HCT116 (cell line): ENCODE results near the gene CACNA1A. TPM values are rescaled to one million over a fixed set of nuclear protein-coding genes. Genes with fewer than 3 reads are reported as not detected.

Source experiments
- ATAC-seq: fragments of 200-7000 bp; cut with Tn5 transposase; 2 replicates; pipeline ENCODE4 v1.9.1; 2020; ENCODE audit warnings: mild to moderate bottlenecking, moderate library complexity
- BruUV-seq: library from RNA; stranded (reverse); fragments of 400-500 nt; replicated peaks from 2 replicates; lab custom pipeline; 2021; lab: Mats Ljungman, UMichigan
- CTCF ChIA-PET: fragments of 300-600 bp; sonication (Branson Sonifier 250); formaldehyde crosslinking; loops from one replicate; lab custom pipeline; 2021; ENCODE audit warnings: antibody characterized with exemption; lab: Charles Lee
- POLR2A ChIA-PET: fragments of 300-600, 350-600 bp; sonication (Branson Sonifier 250); formaldehyde crosslinking; loops from one replicate; lab custom pipeline; 2021; ENCODE audit warnings: antibody characterized with exemption; lab: Charles Lee
- RAD21 ChIA-PET, 2 experiments: fragments of 300-600 bp; sonication (Branson Sonifier 250); formaldehyde crosslinking; loops; one replicate each; lab custom pipeline; 2023; ENCODE audit warnings: low total read pairs in 2 of 2; ENCODE audit not compliant: uncharacterized antibody in 2 of 2, unreplicated experiment in 2 of 2, low non-redundant PET in 1 of 2; lab: Charles Lee
- DNase-seq: peaks from one replicate; pipeline ENCODE4 v3.0.0-alpha.2; 2010; ENCODE audit warnings: low read depth, low spot score
- H2AFZ ChIP-seq: fragments of 200-600 bp; shearing (Covaris generic), sonication (generic); 2 replicates; pipeline ENCODE4 v1.6.1; 2017; ENCODE audit warnings: low read depth, mixed run types, mixed read lengths, antibody characterized with exemption, low read length; ENCODE audit not compliant: poor library complexity, severe bottlenecking
- H3K27ac ChIP-seq: 2 replicates; pipeline ENCODE4 v1.5.1; 2012; ENCODE audit warnings: low read depth, low read length
- H3K27me3 ChIP-seq: fragments of 200-600 bp; sonication (generic); 2 replicates; pipeline ENCODE4 v1.6.1; 2016; ENCODE audit warnings: mixed run types, low read length, mixed read lengths; ENCODE audit not compliant: insufficient read depth
- H3K36me3 ChIP-seq, 2 experiments: fragments of 200-500 bp in 1 of 2; fragments of 200-600 bp in 1 of 2; sonication (Bioruptor generic) in 1 of 2; sonication (generic) in 1 of 2; 2 replicates each; pipeline versions ENCODE4 v1.5.1 to v1.6.1; 2014 to 2016; ENCODE audit warnings: low read length in 2 of 2, inconsistent platforms in 1 of 2, mixed read lengths in 1 of 2, mixed run types in 1 of 2; ENCODE audit not compliant: insufficient read depth in 2 of 2, control insufficient read depth in 1 of 2
- H3K4me1 ChIP-seq, 2 experiments: fragments of 200-600 bp in 1 of 2; sonication (generic) in 1 of 2; 2 replicates each; pipeline versions ENCODE4 v1.5.1 to v1.6.1; 2012 to 2017; ENCODE audit warnings: low read length in 2 of 2, inconsistent platforms in 1 of 2, mild to moderate bottlenecking in 1 of 2, mixed read lengths in 1 of 2, mixed run types in 1 of 2, moderate library complexity in 1 of 2; ENCODE audit not compliant: insufficient read depth in 2 of 2, control insufficient read depth in 1 of 2
- H3K4me2 ChIP-seq: fragments of 200-600 bp; sonication (generic); 2 replicates; pipeline ENCODE4 v1.6.1; 2017; ENCODE audit warnings: mixed run types, low read length, mixed read lengths
- H3K4me3 ChIP-seq, 2 experiments: fragments of 200-600 bp in 1 of 2; sonication (generic) in 1 of 2; replicated peaks in 1 of 2; 2 replicates each; pipeline ENCODE4 v1.5.1; 2011 to 2016; ENCODE audit warnings: low read length in 2 of 2, control low read depth in 1 of 2, low read depth in 1 of 2, mild to moderate bottlenecking in 1 of 2, mixed read lengths in 1 of 2, mixed run types in 1 of 2
- H3K79me2 ChIP-seq: fragments of 200-600 bp; sonication (generic); 2 replicates; pipeline ENCODE4 v1.6.1; 2017; ENCODE audit warnings: mild to moderate bottlenecking, mixed run types, low read length, moderate library complexity, mixed read lengths; ENCODE audit not compliant: insufficient read depth
- H3K9ac ChIP-seq: fragments of 200-600 bp; sonication (generic); 2 replicates; pipeline ENCODE4 v1.6.1; 2016; ENCODE audit warnings: low read length, mixed read lengths
- H3K9me2 ChIP-seq: fragments of 200-600 bp; sonication (generic), shearing (Covaris generic); 2 replicates; pipeline ENCODE4 v1.6.1; 2017; ENCODE audit warnings: mixed run types, mild to moderate bottlenecking, moderate library complexity; ENCODE audit not compliant: insufficient read depth
- H3K9me3 ChIP-seq, 2 experiments: fragments of 200-500 bp in 1 of 2; fragments of 200-600 bp in 1 of 2; sonication (Bioruptor generic) in 1 of 2; sonication (generic) in 1 of 2; 2 replicates each; pipeline ENCODE4 v1.6.1; 2014 to 2017; ENCODE audit warnings: low read length in 2 of 2, mixed read lengths in 2 of 2, inconsistent platforms in 1 of 2, low read depth in 1 of 2, mild to moderate bottlenecking in 1 of 2, mixed run types in 1 of 2, moderate library complexity in 1 of 2; ENCODE audit not compliant: control insufficient read depth in 1 of 2, insufficient read depth in 1 of 2
- H4K20me1 ChIP-seq: fragments of 200-600 bp; sonication (generic), shearing (Covaris generic); 2 replicates; pipeline ENCODE4 v1.6.1; 2017; ENCODE audit warnings: mixed run types, mild to moderate bottlenecking, moderate library complexity; ENCODE audit not compliant: insufficient read depth
- ATF3 ChIP-seq: IDR thresholded peaks from 2 replicates; pipeline ENCODE4 v1.6.1; 2012
- CBX3 ChIP-seq: IDR thresholded peaks from 2 replicates; pipeline ENCODE4 v1.6.1; 2012; ENCODE audit warnings: low read depth
- EGR1 ChIP-seq: IDR thresholded peaks from 2 replicates; pipeline ENCODE4 v1.6.1; 2012; ENCODE audit warnings: low read depth
- ELF1 ChIP-seq: IDR thresholded peaks from 2 replicates; pipeline ENCODE4 v1.6.1; 2012; ENCODE audit warnings: low read depth, borderline replicate concordance
- MAX ChIP-seq: IDR thresholded peaks from 2 replicates; pipeline ENCODE4 v1.6.1; 2012
- ZBTB33 ChIP-seq: IDR thresholded peaks from 2 replicates; pipeline ENCODE4 v1.6.1; 2011; ENCODE audit warnings: mild to moderate bottlenecking, low read length, moderate library complexity; ENCODE audit not compliant: insufficient replicate concordance; ENCODE audit errors: extremely low read depth
- intact Hi-C: fragments of 100-400 bp; cut with micrococcal nuclease; formaldehyde crosslinking; loops from 2 replicates; pipeline ENCODE4 v1.10.0; 2022
- total RNA-seq: library from RNA; stranded (reverse); gene quantifications from one replicate; pipeline ENCODE4 v1.2.1, GENCODE V29; 2021; ENCODE audit not compliant: unreplicated experiment

Gene CACNA1A
- total RNA-seq, 1 experiment from 2014 or later, result 7.5 TPM

GRCh38 chr19:13399746-13400145 lies 106.5 kb downstream of the CACNA1A start:
- Histone ChIP-seq H3K9ac (peak overlapping the region; percentile 53), H3K27me3 (no peaks in the 10 kb centered on the region)
- BruUV-seq, result no TSS peak
- ATAC-seq, result no peak
- TF ChIP-seq ATF3 (no peak), ZBTB33 (no peak), CBX3 (peak; percentile 24; the same call in 1 of the 2 replicates), ELF1 (no peak), MAX (no peak), EGR1 (no peak)
- TF ChIP-seq, all 23 proteins: peak for 1
- H3K4me3 ChIP-seq, result peak overlapping the region in 1 of 2 experiments; percentile 48; a peak in 2 of 4 replicates
- H4K20me1 ChIP-seq, result no peaks in the 10 kb centered on the region
- H3K27ac ChIP-seq, result peak overlapping the region; percentile 91
- ChIA-PET RAD21 (no interaction called here), POLR2A (no interaction called here), CTCF (interaction anchor here (1.0 kb wide), 1 partner anchor 434 kb away, joined by 3 read pairs; no protein-coding TSS in a partner anchor)
- peaks cover 0 to 4% of the 10 kb centered on the region in 2 experiments; a peak in 1 of 4 replicates for H3K9me3 ChIP-seq
- H3K4me2 ChIP-seq, result peak overlapping the region; percentile 75
- intact Hi-C loops, result no loop called here
- H3K4me1 ChIP-seq, result peaks cover 24 to 60% of the 10 kb centered on the region in 2 experiments
- no peaks in the 10 kb centered on the region for H3K36me3 ChIP-seq
- no peaks in the 10 kb centered on the region for H3K9me2 ChIP-seq
- H2AFZ ChIP-seq, result peak overlapping the region; percentile 24
- DNase-seq, result no peak
- H3K79me2 ChIP-seq, result no peaks in the 10 kb centered on the region
